Right renal cortex interstitium (tissue), 3 donors: ENCODE measurements around the gene TP53BP2. TPM values are rescaled to one million over a fixed set of nuclear protein-coding genes. Genes with fewer than 3 reads are reported as not detected.
"Not testable (repeated sequence)": the region's sequence is repeated elsewhere in the genome, so short reads cannot be mapped to it uniquely, and the experiment has no call there.

Source experiments
- DNase-seq, 3 donors: peaks; one replicate each; pipeline ENCODE4 v3.0.0-alpha.2; 2013; ENCODE audit warnings: low read depth in 3 of 3, low spot score in 2 of 3
- polyA plus RNA-seq, 3 donors: library from polyadenylated mRNA; unstranded; fragments of 120-200 nt; gene quantifications; one replicate each; pipeline ENCODE4 v1.2.1, GENCODE V29; 2013; ENCODE audit not compliant: insufficient read length in 3 of 3

Gene TP53BP2
- 10 to 100 TPM; 51.3 to 65.4 (median 59.7) TPM for polyA plus RNA-seq

GRCh38 chr1:223845810-223846682, at the start of gene TP53BP2:
Gene TP53BP2 (minus strand): TSS chr1:223845947. CDS start chr1:223845680, 267 bp downstream.
- peak; percentile 67 to 85 (median 78) for DNase-seq

GRCh38 chr1:223890494-223890893, 44.7 kb upstream of the TP53BP2 start:
- DNase-seq, result not testable (repeated sequence)

GRCh38 chr1:223889319-223889718, 43.6 kb upstream of the TP53BP2 start:
- not testable (repeated sequence) for DNase-seq

GRCh38 chr1:223887747-223888418, 42.1 kb upstream of the TP53BP2 start:
- peak; percentile 81 to 84 (median 81) for DNase-seq

GRCh38 chr1:223886516-223886921, 40.8 kb upstream of the TP53BP2 start:
- no peak for DNase-seq

- no peak for DNase-seq
These were observed 39.9 kb upstream of the TP53BP2 start for GRCh38 chr1:223885614-223886013.

GRCh38 chr1:223878598-223879325, 33.0 kb upstream of the TP53BP2 start:
- DNase-seq, result no peak

- no peak for DNase-seq
These were observed 32.1 kb upstream of the TP53BP2 start for GRCh38 chr1:223877804-223878203.

- no peak for DNase-seq
These were observed 30.8 kb upstream of the TP53BP2 start for GRCh38 chr1:223876590-223876989.

GRCh38 chr1:223873044-223873443, 27.3 kb upstream of the TP53BP2 start:
- DNase-seq, result no peak

- no peak for DNase-seq
These were observed 26.7 kb upstream of the TP53BP2 start for GRCh38 chr1:223872308-223872901.

GRCh38 chr1:223870617-223871574, 25.1 kb upstream of the TP53BP2 start:
- DNase-seq, result no peak

- DNase-seq, result not testable (repeated sequence)
These were observed 19.0 kb upstream of the TP53BP2 start for GRCh38 chr1:223864599-223865368.

GRCh38 chr1:223864084-223864483, 18.3 kb upstream of the TP53BP2 start:
- no peak for DNase-seq

- no peak for DNase-seq
These were observed 16.2 kb upstream of the TP53BP2 start for GRCh38 chr1:223861904-223862303.

GRCh38 chr1:223860051-223860622, 14.4 kb upstream of the TP53BP2 start:
- DNase-seq, result no peak

- no peak for DNase-seq
These were observed 13.3 kb upstream of the TP53BP2 start for GRCh38 chr1:223859058-223859457.

GRCh38 chr1:223856386-223856785, 10.6 kb upstream of the TP53BP2 start:
- no peak for DNase-seq
